Activated naive CD4-positive, alpha-beta T cell (primary cell): ENCODE data around the gene IL4R.

Experiments used
- DNase-seq, 4 experiments: peaks; one replicate each; lab custom pipeline; 2025; lab: John Stamatoyannopoulos, UW

Gene IL4R

GRCh38 chr16:27315333-27316037 lies 1.7 kb downstream of the IL4R start:
- peak in 3 of 4 experiments; percentile 21 to 51 (median 35) for DNase-seq

- DNase-seq = no peak
Measured at GRCh38 chr16:27316038-27316680, 2.4 kb downstream of the IL4R start.

- DNase-seq = no peak
Measured at GRCh38 chr16:27317320-27317719, 3.5 kb downstream of the IL4R start.

GRCh38 chr16:27317738-27318391 lies 4.1 kb downstream of the IL4R start:
- DNase-seq = no peak

GRCh38 chr16:27318392-27319256 lies 4.8 kb downstream of the IL4R start:
- DNase-seq = peak in 3 of 4 experiments; percentile 26 to 51 (median 48)

- DNase-seq = no peak
Measured at GRCh38 chr16:27319257-27319965, 5.6 kb downstream of the IL4R start.

GRCh38 chr16:27320261-27321012 lies 6.7 kb downstream of the IL4R start:
- DNase-seq = no peak

GRCh38 chr16:27321013-27321915 lies 7.5 kb downstream of the IL4R start:
- no peak for DNase-seq

GRCh38 chr16:27322858-27323780 lies 9.3 kb downstream of the IL4R start:
- no peak for DNase-seq

- DNase-seq = no peak
Measured at GRCh38 chr16:27323781-27324561, 10.2 kb downstream of the IL4R start.

GRCh38 chr16:27324851-27325301 lies 11.1 kb downstream of the IL4R start:
- DNase-seq = no peak

GRCh38 chr16:27325736-27326135 lies 12.0 kb downstream of the IL4R start:
- no peak for DNase-seq

- no peak for DNase-seq
Measured at GRCh38 chr16:27326251-27326650, 12.5 kb downstream of the IL4R start.

GRCh38 chr16:27326738-27327585 lies 13.2 kb downstream of the IL4R start:
- peak in 1 of 4 experiments; percentile 13 for DNase-seq

GRCh38 chr16:27327586-27327915 lies 13.8 kb downstream of the IL4R start:
- no peak for DNase-seq

GRCh38 chr16:27328937-27329336 lies 15.2 kb downstream of the IL4R start:
- DNase-seq = no peak
